HL-60 (cell line): Measurements from ENCODE around the gene DCPS.
"Not testable (repeated sequence)": the region's sequence is repeated elsewhere in the genome, so short reads cannot be mapped to it uniquely, and the experiment has no call there.

Source experiments
- GABPA ChIP-seq: IDR thresholded peaks from 2 replicates; pipeline ENCODE4 v1.6.1; 2012; ENCODE audit warnings: low read depth
- POLR2AphosphoS5 ChIP-seq: IDR thresholded peaks from 2 replicates; pipeline ENCODE4 v1.6.1; 2012; ENCODE audit warnings: low read depth
- TF ChIP-seq, protein P1 (sequence below): IDR thresholded peaks from one replicate; pipeline ENCODE4 v1.5.1; 2011; ENCODE audit warnings: low read length, control low read depth, inconsistent platforms; ENCODE audit not compliant: insufficient read depth
- TF ChIP-seq, protein P2 (sequence below): IDR thresholded peaks from 2 replicates; pipeline ENCODE4 v1.6.1; 2012; ENCODE audit warnings: low read depth; ENCODE audit not compliant: insufficient replicate concordance

DNA sequence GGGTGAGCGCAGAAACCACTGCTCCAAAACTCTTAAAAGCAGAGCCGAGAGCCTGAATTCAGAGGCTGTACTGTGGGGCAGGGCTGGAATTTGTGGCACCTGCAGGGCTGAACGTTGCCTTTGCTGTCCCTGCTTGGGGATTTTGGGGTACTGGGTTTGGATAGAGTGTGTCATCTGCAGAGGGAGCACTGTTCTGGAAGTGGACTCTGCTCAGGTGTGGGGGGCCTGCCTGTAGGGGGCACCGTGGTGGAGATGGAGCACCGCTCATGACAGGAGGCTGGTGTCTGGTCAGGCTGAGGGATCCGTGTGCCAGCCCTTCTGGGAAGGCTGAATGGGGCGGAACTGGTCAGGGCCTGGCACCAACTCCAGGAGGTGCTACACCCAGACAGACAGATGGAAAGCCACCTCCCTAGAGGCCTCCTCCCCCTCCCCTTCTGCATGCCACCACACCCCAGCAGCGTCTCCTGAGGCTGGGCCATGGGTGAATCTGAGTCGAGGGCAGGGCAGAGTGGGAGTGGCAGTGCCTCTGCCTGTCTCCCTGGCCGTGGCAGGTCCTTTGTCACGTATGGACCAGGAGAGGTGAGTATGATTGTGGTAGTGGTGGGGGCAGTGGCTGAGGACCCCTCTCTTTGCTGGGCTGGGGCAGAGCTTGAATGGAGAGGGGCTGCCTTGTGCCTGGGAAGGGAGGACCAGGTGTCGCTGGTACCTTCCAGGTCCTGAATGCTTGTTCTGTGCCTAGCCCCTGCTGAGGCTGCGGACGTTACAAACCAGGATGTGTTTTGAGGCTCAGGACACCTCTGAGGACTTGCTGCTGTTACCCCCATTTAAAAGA lies 63.2 kb downstream of the DCPS start:
- TF ChIP-seq, protein P1, sequence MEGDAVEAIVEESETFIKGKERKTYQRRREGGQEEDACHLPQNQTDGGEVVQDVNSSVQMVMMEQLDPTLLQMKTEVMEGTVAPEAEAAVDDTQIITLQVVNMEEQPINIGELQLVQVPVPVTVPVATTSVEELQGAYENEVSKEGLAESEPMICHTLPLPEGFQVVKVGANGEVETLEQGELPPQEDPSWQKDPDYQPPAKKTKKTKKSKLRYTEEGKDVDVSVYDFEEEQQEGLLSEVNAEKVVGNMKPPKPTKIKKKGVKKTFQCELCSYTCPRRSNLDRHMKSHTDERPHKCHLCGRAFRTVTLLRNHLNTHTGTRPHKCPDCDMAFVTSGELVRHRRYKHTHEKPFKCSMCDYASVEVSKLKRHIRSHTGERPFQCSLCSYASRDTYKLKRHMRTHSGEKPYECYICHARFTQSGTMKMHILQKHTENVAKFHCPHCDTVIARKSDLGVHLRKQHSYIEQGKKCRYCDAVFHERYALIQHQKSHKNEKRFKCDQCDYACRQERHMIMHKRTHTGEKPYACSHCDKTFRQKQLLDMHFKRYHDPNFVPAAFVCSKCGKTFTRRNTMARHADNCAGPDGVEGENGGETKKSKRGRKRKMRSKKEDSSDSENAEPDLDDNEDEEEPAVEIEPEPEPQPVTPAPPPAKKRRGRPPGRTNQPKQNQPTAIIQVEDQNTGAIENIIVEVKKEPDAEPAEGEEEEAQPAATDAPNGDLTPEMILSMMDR: not testable (repeated sequence)
- TF ChIP-seq, protein P2, sequence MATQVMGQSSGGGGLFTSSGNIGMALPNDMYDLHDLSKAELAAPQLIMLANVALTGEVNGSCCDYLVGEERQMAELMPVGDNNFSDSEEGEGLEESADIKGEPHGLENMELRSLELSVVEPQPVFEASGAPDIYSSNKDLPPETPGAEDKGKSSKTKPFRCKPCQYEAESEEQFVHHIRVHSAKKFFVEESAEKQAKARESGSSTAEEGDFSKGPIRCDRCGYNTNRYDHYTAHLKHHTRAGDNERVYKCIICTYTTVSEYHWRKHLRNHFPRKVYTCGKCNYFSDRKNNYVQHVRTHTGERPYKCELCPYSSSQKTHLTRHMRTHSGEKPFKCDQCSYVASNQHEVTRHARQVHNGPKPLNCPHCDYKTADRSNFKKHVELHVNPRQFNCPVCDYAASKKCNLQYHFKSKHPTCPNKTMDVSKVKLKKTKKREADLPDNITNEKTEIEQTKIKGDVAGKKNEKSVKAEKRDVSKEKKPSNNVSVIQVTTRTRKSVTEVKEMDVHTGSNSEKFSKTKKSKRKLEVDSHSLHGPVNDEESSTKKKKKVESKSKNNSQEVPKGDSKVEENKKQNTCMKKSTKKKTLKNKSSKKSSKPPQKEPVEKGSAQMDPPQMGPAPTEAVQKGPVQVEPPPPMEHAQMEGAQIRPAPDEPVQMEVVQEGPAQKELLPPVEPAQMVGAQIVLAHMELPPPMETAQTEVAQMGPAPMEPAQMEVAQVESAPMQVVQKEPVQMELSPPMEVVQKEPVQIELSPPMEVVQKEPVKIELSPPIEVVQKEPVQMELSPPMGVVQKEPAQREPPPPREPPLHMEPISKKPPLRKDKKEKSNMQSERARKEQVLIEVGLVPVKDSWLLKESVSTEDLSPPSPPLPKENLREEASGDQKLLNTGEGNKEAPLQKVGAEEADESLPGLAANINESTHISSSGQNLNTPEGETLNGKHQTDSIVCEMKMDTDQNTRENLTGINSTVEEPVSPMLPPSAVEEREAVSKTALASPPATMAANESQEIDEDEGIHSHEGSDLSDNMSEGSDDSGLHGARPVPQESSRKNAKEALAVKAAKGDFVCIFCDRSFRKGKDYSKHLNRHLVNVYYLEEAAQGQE: not testable (repeated sequence)
- TF ChIP-seq POLR2AphosphoS5, GABPA: not testable (repeated sequence)
